GM23338 (cell line): ENCODE measurements around the gene CST3. TPM values are rescaled to one million over a fixed set of nuclear protein-coding genes. Genes with fewer than 3 reads are reported as not detected.

ENCODE experiments used
- ATAC-seq: fragments of 200-7000 bp; cut with Tn5 transposase; 3 replicates; pipeline ENCODE4 v1.9.1; 2020
- DNase-seq: peaks from one replicate; pipeline ENCODE4 v3.0.0-alpha.2; 2015; ENCODE audit warnings: low spot score
- H2AFZ ChIP-seq: fragments of 200-600 bp; sonication (generic); 2 replicates; pipeline ENCODE4 v1.8.0; 2016; ENCODE audit warnings: antibody characterized with exemption, mild to moderate bottlenecking, moderate library complexity
- H3F3A ChIP-seq: fragments of 200-600 bp; sonication (generic); replicated peaks from 2 replicates; pipeline ENCODE4 v1.8.0; 2017; ENCODE audit warnings: antibody characterized with exemption, mixed run types, low read depth
- H3K27ac ChIP-seq: fragments of 200-600 bp; sonication (generic); 2 replicates; pipeline ENCODE4 v1.6.1; 2016; ENCODE audit warnings: low read depth
- H3K27me3 ChIP-seq: fragments of 200-600 bp; sonication (generic); 2 replicates; pipeline ENCODE4 v1.8.0; 2016; ENCODE audit warnings: mild to moderate bottlenecking, mixed run types, moderate library complexity; ENCODE audit not compliant: insufficient read depth
- H3K36me3 ChIP-seq: fragments of 200-600 bp; sonication (generic); 2 replicates; pipeline ENCODE4 v1.8.0; 2016; ENCODE audit warnings: mild to moderate bottlenecking; ENCODE audit not compliant: insufficient read depth
- H3K4me1 ChIP-seq: fragments of 200-600 bp; sonication (generic); 2 replicates; pipeline ENCODE4 v1.8.0; 2016; ENCODE audit warnings: mild to moderate bottlenecking, moderate library complexity; ENCODE audit not compliant: insufficient read depth
- H3K4me2 ChIP-seq: fragments of 200-600 bp; sonication (generic); 2 replicates; pipeline ENCODE4 v1.7.1; 2017; ENCODE audit warnings: mixed run types
- H3K4me3 ChIP-seq: fragments of 200-600 bp; sonication (generic); 2 replicates; pipeline ENCODE4 v1.6.1; 2016; ENCODE audit warnings: mixed run types
- H3K79me2 ChIP-seq: fragments of 200-600 bp; sonication (generic); replicated peaks from 2 replicates; pipeline ENCODE4 v1.8.0; 2017; ENCODE audit warnings: mild to moderate bottlenecking; ENCODE audit not compliant: insufficient read depth
- H3K9me2 ChIP-seq: fragments of 200-600 bp; sonication (generic); 2 replicates; pipeline ENCODE4 v1.8.0; 2017; ENCODE audit not compliant: insufficient read depth
- H4K20me1 ChIP-seq: fragments of 200-600 bp; sonication (generic); replicated peaks from 2 replicates; pipeline ENCODE4 v1.8.0; 2017; ENCODE audit warnings: mild to moderate bottlenecking; ENCODE audit not compliant: insufficient read depth
- H3K27ac Mint-ChIP-seq: 2 replicates; pipeline ENCODE4 v1.8.0; 2020; ENCODE audit warnings: inconsistent platforms, mild to moderate bottlenecking, moderate library complexity, mixed read lengths
- H3K27me3 Mint-ChIP-seq: 3 replicates; pipeline ENCODE4 v1.8.0; 2022; ENCODE audit warnings: low read depth, mild to moderate bottlenecking, moderate library complexity, mixed read lengths, inconsistent platforms; ENCODE audit not compliant: insufficient read depth, poor library complexity
- H3K36me3 Mint-ChIP-seq: 3 replicates; pipeline ENCODE4 v1.8.0; 2021; ENCODE audit warnings: low read depth, mild to moderate bottlenecking, inconsistent platforms, moderate library complexity, mixed read lengths
- H3K4me1 Mint-ChIP-seq: 3 replicates; pipeline ENCODE4 v1.8.0; 2020; ENCODE audit warnings: mild to moderate bottlenecking, inconsistent platforms, mixed read lengths
- H3K4me3 Mint-ChIP-seq: 3 replicates; pipeline ENCODE4 v1.8.0; 2021; ENCODE audit warnings: moderate library complexity, mild to moderate bottlenecking, inconsistent platforms, mixed read lengths
- H3K9me3 Mint-ChIP-seq: 3 replicates; pipeline ENCODE4 v1.8.0; 2020; ENCODE audit warnings: moderate library complexity, mild to moderate bottlenecking, inconsistent platforms, mixed read lengths
- CREB1 ChIP-seq: fragments of 250-450 bp; sonication (Bioruptor Pico); IDR thresholded peaks from 2 replicates; pipeline ENCODE4 v1.5.0; 2020; ENCODE audit warnings: low read depth, mild to moderate bottlenecking, moderate library complexity
- EZH2 ChIP-seq: fragments of 200-600 bp; sonication (generic); IDR thresholded peaks from one replicate; pipeline ENCODE4 v1.8.0; 2017; ENCODE audit warnings: antibody characterized with exemption, mild to moderate bottlenecking, low read depth; ENCODE audit not compliant: unreplicated experiment
- EZH2phosphoT487 ChIP-seq: fragments of 200-600 bp; sonication (generic); IDR thresholded peaks from one replicate; pipeline ENCODE4 v1.8.1; 2018; ENCODE audit warnings: antibody characterized with exemption; ENCODE audit not compliant: unreplicated experiment
- JUNB ChIP-seq: IDR thresholded peaks from one replicate; pipeline ENCODE4 v1.6.1; 2016; ENCODE audit warnings: antibody characterized with exemption; ENCODE audit not compliant: unreplicated experiment
- NANOG ChIP-seq: IDR thresholded peaks from 2 replicates; pipeline ENCODE4 v1.6.1; 2016; ENCODE audit warnings: antibody characterized with exemption, borderline replicate concordance
- POLR2AphosphoS5 ChIP-seq: IDR thresholded peaks from 2 replicates; pipeline ENCODE4 v1.6.1; 2016; ENCODE audit warnings: antibody characterized with exemption, low read depth
- STAT1 ChIP-seq: IDR thresholded peaks from one replicate; pipeline ENCODE4 v1.6.1; 2016; ENCODE audit warnings: antibody characterized with exemption; ENCODE audit not compliant: unreplicated experiment
- ZNF114 ChIP-seq: fragments of 250-450 bp; sonication (Bioruptor Pico); IDR thresholded peaks from 2 replicates; pipeline ENCODE4 v1.5.0; 2020; ENCODE audit warnings: mild to moderate bottlenecking, moderate library complexity
- ZNF331 ChIP-seq: fragments of 250-450 bp; sonication (Bioruptor Pico); IDR thresholded peaks from 2 replicates; pipeline ENCODE4 v1.5.0; 2020; ENCODE audit warnings: low read depth, mild to moderate bottlenecking, moderate library complexity
- polyA plus RNA-seq: library from polyadenylated mRNA; unstranded; fragments of >200 nt; fragmentation: Nextera tagmentation; extraction: Ambion mirVana; gene quantifications from 2 replicates; pipeline ENCODE4 v1.2.1, GENCODE V29; 2016
- total RNA-seq: library from RNA; depleted of rRNA; stranded (reverse); fragments of >200 nt; shearing (Covaris generic); gene quantifications from 2 replicates; pipeline ENCODE4 v1.2.3, GENCODE V29; 2014
- TF ChIP-seq, protein P1 (sequence below): fragments of 250-450 bp; sonication (Bioruptor Pico); IDR thresholded peaks from 2 replicates; pipeline ENCODE4 v1.5.0; 2020; ENCODE audit warnings: mild to moderate bottlenecking, moderate library complexity
- TF ChIP-seq, protein P2 (sequence below): IDR thresholded peaks from one replicate; pipeline ENCODE4 v1.6.1; 2018; ENCODE audit warnings: antibody characterized with exemption; ENCODE audit not compliant: unreplicated experiment
- TF ChIP-seq, protein P3 (sequence below): IDR thresholded peaks from 2 replicates; pipeline ENCODE4 v1.6.1; 2016; ENCODE audit warnings: antibody characterized with exemption

The CST3 gene
- total and polyA plus RNA-seq, 2 experiments from 2014 or later = 51.8 to 71.5 TPM

DNA sequence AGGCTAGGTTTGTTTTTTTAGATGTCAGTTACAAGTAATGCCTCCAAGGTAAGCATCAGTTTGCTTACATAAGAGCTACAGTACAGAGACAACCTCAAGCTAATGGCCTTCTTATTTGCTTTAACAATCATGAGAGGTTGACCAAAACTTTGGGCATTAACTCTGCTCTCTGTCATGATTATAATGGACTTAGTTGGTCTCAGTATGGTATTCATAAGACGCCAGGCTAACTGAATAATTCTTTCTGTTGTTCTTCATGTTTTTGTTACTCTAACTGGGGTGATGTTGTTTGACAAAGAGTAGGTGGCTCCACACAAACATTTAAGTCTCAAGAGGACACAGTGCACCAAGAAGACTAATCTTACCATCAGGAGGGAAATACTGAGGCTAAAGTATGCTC is 41.8 kb downstream of the CST3 start:
- Mint-ChIP-seq H3K4me1 (peaks cover 2% of the 10 kb centered on the region; the same call in 1 of the 3 replicates), H3K27ac (no peak overlapping the region), H3K36me3 (no peaks in the 10 kb centered on the region), H3K27me3 (no peaks in the 10 kb centered on the region), H3K9me3 (no peaks in the 10 kb centered on the region), H3K4me3 (no peak overlapping the region)
- Histone ChIP-seq H2AFZ (no peak overlapping the region), H4K20me1 (no peaks in the 10 kb centered on the region), H3K27me3 (no peaks in the 10 kb centered on the region), H3K27ac (no peak overlapping the region), H3K4me1 (0 out of 2 replicates have a peak, but pooled peaks cover 6% of the 10 kb centered on the region), H3K9me2 (peaks cover 5% of the 10 kb centered on the region; the same call in 1 of the 2 replicates), H3K79me2 (no peaks in the 10 kb centered on the region), H3K4me3 (no peak overlapping the region), H3F3A (no peaks in the 10 kb centered on the region), H3K36me3 (no peaks in the 10 kb centered on the region), H3K4me2 (no peak overlapping the region)
- DNase-seq = no peak
- no peak for TF ChIP-seq CREB1
- no peak for TF ChIP-seq POLR2AphosphoS5
- TF ChIP-seq, protein P1, sequence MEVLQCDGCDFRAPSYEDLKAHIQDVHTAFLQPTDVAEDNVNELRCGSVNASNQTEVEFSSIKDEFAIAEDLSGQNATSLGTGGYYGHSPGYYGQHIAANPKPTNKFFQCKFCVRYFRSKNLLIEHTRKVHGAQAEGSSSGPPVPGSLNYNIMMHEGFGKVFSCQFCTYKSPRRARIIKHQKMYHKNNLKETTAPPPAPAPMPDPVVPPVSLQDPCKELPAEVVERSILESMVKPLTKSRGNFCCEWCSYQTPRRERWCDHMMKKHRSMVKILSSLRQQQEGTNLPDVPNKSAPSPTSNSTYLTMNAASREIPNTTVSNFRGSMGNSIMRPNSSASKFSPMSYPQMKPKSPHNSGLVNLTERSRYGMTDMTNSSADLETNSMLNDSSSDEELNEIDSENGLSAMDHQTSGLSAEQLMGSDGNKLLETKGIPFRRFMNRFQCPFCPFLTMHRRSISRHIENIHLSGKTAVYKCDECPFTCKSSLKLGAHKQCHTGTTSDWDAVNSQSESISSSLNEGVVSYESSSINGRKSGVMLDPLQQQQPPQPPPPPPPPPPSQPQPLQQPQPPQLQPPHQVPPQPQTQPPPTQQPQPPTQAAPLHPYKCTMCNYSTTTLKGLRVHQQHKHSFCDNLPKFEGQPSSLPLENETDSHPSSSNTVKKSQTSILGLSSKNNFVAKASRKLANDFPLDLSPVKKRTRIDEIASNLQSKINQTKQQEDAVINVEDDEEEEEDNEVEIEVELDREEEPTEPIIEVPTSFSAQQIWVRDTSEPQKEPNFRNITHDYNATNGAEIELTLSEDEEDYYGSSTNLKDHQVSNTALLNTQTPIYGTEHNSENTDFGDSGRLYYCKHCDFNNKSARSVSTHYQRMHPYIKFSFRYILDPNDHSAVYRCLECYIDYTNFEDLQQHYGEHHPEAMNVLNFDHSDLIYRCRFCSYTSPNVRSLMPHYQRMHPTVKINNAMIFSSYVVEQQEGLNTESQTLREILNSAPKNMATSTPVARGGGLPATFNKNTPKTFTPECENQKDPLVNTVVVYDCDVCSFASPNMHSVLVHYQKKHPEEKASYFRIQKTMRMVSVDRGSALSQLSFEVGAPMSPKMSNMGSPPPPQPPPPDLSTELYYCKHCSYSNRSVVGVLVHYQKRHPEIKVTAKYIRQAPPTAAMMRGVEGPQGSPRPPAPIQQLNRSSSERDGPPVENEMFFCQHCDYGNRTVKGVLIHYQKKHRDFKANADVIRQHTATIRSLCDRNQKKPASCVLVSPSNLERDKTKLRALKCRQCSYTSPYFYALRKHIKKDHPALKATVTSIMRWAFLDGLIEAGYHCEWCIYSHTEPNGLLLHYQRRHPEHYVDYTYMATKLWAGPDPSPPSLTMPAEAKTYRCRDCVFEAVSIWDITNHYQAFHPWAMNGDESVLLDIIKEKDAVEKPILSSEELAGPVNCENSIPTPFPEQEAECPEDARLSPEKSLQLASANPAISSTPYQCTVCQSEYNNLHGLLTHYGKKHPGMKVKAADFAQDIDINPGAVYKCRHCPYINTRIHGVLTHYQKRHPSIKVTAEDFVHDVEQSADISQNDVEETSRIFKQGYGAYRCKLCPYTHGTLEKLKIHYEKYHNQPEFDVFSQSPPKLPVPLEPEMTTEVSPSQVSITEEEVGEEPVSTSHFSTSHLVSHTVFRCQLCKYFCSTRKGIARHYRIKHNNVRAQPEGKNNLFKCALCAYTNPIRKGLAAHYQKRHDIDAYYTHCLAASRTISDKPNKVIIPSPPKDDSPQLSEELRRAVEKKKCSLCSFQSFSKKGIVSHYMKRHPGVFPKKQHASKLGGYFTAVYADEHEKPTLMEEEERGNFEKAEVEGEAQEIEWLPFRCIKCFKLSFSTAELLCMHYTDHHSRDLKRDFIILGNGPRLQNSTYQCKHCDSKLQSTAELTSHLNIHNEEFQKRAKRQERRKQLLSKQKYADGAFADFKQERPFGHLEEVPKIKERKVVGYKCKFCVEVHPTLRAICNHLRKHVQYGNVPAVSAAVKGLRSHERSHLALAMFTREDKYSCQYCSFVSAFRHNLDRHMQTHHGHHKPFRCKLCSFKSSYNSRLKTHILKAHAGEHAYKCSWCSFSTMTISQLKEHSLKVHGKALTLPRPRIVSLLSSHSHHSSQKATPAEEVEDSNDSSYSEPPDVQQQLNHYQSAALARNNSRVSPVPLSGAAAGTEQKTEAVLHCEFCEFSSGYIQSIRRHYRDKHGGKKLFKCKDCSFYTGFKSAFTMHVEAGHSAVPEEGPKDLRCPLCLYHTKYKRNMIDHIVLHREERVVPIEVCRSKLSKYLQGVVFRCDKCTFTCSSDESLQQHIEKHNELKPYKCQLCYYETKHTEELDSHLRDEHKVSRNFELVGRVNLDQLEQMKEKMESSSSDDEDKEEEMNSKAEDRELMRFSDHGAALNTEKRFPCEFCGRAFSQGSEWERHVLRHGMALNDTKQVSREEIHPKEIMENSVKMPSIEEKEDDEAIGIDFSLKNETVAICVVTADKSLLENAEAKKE (CRISPR knock-in tag) = no peak
- TF ChIP-seq ZNF114 (CRISPR knock-in tag) = no peak
- TF ChIP-seq, protein P2, sequence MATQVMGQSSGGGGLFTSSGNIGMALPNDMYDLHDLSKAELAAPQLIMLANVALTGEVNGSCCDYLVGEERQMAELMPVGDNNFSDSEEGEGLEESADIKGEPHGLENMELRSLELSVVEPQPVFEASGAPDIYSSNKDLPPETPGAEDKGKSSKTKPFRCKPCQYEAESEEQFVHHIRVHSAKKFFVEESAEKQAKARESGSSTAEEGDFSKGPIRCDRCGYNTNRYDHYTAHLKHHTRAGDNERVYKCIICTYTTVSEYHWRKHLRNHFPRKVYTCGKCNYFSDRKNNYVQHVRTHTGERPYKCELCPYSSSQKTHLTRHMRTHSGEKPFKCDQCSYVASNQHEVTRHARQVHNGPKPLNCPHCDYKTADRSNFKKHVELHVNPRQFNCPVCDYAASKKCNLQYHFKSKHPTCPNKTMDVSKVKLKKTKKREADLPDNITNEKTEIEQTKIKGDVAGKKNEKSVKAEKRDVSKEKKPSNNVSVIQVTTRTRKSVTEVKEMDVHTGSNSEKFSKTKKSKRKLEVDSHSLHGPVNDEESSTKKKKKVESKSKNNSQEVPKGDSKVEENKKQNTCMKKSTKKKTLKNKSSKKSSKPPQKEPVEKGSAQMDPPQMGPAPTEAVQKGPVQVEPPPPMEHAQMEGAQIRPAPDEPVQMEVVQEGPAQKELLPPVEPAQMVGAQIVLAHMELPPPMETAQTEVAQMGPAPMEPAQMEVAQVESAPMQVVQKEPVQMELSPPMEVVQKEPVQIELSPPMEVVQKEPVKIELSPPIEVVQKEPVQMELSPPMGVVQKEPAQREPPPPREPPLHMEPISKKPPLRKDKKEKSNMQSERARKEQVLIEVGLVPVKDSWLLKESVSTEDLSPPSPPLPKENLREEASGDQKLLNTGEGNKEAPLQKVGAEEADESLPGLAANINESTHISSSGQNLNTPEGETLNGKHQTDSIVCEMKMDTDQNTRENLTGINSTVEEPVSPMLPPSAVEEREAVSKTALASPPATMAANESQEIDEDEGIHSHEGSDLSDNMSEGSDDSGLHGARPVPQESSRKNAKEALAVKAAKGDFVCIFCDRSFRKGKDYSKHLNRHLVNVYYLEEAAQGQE = no peak
- no peak for TF ChIP-seq EZH2phosphoT487
- TF ChIP-seq JUNB = no peak
- TF ChIP-seq, protein P3, sequence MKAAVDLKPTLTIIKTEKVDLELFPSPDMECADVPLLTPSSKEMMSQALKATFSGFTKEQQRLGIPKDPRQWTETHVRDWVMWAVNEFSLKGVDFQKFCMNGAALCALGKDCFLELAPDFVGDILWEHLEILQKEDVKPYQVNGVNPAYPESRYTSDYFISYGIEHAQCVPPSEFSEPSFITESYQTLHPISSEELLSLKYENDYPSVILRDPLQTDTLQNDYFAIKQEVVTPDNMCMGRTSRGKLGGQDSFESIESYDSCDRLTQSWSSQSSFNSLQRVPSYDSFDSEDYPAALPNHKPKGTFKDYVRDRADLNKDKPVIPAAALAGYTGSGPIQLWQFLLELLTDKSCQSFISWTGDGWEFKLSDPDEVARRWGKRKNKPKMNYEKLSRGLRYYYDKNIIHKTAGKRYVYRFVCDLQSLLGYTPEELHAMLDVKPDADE = no peak
- no peak for TF ChIP-seq ZNF331 (CRISPR knock-in tag)
- TF ChIP-seq EZH2 = no peak
- TF ChIP-seq STAT1 = no peak
- no peak for TF ChIP-seq NANOG
- no peak for ATAC-seq
